HG03354 (cell line): ENCODE results near the gene GFI1.
"Not testable (repeated sequence)": the region's sequence is repeated elsewhere in the genome, so short reads cannot be mapped to it uniquely, and the experiment has no call there.

Source experiments
- ATAC-seq: cut with Tn5 transposase; IDR thresholded peaks from one replicate; pipeline ENCODE4 v1.9.1; 2021; ENCODE audit warnings: mild to moderate bottlenecking; ENCODE audit not compliant: unreplicated experiment, poor library complexity, severe bottlenecking

GFI1 gene

DNA sequence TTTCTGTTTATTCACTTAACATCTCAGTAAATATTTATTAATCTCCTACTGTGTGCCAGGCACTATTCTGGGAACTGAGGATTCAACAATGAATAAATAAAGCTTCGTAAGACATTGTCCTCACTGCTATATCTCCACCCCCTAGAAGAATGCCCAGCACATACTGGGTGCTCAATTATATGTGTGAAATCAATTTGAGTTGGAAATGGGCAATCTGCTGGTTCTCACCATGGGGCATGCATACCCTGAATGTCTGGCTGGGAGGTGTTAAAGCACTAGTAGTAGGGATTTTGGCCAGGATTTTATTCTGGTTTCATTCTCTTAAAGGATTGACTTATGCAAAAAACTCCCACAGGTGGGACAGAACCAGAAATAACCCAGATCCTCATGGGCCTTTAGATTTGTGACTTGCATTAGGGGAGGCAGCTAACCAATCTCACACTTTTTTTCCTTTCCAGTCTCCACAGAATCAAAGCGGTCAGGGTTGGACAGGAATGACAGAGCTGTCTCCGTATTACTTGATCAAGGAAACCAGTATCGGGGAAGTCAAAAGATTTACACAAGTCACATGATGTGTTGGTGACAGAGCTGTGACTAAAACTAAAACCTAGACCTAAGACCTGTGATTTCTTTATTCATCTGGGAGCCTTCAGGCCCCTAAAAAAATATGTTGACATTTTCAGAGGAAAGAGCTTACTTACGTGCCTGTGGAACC is 12.8 kb downstream of the GFI1 start:
- ATAC-seq: peak; percentile 45

GRCh38 chr1:92470216-92470615 is 16.5 kb downstream of the GFI1 start:
- ATAC-seq: no peak

GRCh38 chr1:92466683-92467352 is 19.9 kb downstream of the GFI1 start:
- ATAC-seq: no peak

GRCh38 chr1:92465256-92465647 is 21.5 kb downstream of the GFI1 start:
- no peak for ATAC-seq

DNA sequence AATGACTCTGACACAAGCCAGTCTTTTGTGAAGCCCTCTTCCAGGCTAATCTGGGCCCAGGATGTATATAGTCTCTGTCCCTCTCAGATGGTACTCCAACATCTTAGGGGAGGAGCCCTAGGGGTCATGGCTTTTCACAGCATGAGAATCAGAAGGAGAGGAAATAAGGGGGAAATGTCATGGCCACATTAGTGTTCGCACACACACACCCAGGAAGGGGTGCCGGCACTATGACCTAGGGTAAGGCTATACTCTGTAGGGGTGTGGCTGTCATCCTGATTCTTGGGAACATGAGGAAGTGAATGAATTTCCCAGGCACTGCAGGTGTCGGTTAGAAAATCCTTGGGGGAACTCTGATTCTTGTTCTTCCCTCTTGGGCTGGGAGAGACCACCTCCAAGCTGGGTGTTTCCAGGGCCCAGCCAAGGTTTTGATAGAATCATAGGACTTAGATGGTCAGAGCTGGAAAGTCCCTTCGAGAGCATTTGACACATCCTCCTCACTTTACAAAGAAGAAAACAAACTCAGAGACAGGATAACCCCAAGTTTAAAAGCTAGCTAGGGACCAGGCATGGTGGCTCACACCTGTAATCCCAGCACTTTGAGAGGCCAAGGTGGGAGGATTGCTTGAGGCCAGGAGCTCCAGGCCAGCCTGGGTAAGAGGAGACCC is 22.0 kb downstream of the GFI1 start:
- no peak for ATAC-seq

GRCh38 chr1:92461364-92462097 is 25.2 kb downstream of the GFI1 start:
- peak; percentile 70 for ATAC-seq

DNA sequence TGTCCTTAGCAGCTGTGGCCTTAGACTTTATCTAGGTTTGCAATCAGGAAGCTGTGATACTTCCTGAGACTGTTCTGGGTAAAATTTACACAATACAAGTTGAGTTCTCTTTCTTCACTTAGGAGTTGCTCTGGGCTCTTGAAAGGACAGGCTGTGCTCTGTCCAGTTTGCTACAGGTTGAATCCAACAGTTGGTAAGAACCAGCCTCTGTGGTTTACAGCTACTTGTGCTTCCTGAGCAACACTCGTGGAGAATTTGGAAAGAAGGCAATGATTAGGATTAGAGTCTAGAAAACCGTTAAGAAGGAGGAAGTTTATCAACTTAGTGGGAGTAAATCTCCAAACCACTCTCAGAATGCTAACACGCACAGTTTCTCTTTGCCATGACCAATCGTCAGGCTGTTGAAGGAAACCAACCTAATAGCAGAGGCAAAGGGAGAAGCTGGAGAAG is 26.8 kb downstream of the GFI1 start:
- no peak for ATAC-seq

DNA sequence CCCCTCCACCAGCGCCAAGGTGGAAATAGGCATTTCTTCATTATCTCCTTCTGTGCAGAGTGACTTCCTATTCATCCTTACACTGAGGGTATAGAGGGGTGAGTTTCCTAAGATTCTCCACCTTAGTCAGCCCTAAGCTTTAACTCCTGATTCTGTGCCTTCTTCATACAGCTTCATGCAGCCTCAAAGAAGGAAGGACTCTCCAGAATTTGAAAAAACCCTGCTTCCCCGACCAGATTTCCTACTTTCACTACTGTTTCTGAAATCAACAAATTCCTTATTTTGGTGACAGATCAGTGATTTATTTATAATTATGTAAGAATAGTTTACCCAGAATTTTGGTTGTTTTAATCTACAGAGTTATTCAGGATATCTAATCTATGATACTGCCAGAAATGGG is 28.6 kb downstream of the GFI1 start:
- no peak for ATAC-seq

GRCh38 chr1:92447976-92448375 is 38.7 kb downstream of the GFI1 start:
- no peak for ATAC-seq

DNA sequence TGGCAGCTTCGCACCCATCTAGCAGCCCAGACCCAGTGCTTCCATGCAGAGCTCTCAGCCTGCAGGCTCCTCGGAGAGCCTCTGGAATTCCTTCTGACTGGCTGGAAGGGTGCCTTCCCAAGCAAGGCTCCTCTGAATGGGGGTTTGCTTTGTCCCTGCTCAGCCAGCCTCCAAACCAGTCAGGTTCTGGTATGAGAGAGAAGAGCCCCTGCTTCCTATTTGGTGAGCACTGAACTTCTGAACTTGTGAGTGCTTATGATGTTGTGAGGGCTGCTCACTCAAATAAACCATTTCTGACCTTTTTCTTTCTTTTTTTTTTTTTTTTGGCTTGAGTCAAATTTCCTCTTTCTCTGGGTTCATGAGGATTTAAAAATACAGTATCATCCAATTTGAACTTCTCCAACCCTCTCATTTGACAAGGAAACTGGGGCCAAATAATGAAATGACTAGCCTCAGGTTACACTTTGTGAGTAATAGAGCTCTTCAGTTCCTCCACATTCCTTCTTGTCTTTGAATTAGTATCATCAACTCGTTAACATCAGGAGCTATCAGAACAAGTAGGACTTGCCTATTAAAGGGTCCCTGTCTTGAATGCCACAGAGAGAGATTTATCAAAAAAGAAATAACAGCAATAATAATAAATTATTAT is 39.6 kb downstream of the GFI1 start:
- no peak for ATAC-seq

- no peak for ATAC-seq
These were observed 40.2 kb downstream of the GFI1 start for GRCh38 chr1:92446546-92446945.

DNA sequence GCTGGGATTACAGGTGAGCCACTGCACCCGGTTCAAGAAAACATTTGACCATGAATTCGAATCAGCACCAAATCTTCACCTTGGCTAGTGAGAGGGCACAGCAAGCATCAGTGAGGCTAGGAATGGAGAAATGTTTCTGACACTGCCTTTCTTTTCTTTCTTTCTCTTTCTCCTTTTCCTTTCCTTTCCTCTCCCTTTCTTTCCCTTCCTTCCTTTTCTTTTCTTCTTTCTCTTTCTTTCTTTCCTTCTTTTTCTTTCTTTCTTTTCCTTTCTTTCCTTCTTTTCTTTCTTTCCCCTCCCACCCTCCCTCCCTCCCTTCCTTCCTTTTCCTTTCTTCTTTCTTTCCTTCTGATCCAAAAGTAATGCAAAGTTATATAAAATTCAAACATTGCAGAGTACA is 40.9 kb downstream of the GFI1 start:
- no peak for ATAC-seq

DNA sequence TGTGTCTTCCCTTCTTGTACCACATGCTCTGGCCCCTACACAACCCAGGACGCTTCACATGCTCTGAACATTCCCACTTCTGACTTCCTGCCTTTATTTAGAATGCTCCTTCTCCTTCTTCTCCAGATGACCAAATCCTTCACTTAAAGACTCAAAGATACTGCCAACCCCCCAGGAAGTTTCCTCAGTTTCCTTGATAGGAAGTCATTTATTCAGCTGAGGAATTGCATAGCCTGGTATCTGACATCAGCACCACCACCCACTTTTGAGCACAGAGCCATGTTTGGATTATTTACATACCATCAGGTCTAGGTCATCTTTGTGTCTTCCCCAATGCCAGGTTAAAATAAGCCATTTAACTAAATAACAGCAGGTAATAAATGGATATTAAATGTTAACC is 42.4 kb downstream of the GFI1 start:
- no peak for ATAC-seq

GRCh38 chr1:92443893-92444292 is 42.8 kb downstream of the GFI1 start:
- no peak for ATAC-seq

DNA sequence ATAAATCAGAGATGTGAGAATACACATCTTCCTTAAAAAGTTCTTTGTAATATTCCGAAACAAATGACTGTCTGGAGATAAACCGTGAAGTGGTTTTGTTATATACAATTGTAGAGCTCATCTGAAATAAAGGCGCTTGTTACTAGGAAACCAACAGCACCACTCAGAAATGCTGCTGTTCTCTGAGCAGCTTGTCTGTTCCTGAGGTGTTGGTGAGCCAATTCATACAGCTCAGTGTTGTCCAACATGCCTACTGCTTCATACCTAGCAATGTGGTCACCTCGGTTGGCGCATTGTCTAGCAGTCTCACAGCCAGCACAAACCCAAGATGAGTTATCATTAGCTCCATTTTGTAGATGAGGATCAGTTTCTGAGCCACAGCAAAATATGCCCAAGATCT is 44.4 kb downstream of the GFI1 start:
- ATAC-seq: no peak

DNA sequence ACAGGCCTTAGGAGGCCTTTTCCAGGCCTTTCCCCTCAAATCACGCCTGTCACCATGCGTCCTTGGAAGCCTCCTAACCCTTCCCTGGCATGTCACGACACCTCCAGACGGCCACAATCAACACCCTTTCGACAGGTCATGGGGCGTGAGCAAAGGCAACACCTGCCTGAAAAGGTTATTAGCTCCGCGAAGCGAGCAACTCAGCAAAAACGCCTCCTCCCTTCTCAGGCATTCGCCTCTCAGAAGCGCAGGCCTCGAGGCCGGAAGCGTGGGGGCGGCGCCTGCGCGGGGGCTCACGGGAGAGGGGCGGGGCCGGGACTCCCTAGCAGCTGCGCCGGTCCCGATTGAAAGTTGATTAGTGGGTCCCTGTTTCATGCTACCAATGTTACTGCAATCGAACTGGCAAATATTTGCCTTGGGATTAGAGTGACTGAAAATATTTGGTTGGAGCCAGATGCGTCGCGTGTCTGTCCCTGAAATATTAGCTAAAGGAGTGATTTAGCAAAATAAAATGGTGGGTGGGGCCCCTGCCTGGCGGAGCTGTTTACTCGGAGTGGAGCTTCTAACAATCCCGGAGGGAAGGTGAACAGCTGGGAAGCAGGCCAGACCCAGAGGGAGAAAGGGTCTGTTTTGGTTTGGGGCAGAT is 44.9 kb downstream of the GFI1 start:
- ATAC-seq: no peak

DNA sequence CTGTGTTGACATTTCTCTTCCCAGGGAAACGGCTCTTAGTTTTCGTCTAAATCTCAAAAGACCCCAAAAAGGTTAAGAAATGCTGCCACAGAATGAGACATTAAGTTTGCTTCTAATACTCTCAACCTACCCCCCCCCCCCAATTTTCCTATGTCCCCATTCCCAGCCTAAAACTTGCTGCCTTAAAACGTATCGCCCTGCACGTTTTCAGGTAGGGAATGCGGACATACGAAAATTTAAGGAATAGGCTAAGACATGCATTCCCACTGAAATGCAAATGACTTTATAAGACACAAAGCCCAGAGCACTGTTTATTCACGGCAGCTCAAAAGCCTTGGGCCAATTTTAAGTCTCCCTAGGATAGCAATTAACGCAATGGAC is 45.4 kb downstream of the GFI1 start:
- ATAC-seq: no peak

GRCh38 chr1:92439291-92439690 is 47.4 kb downstream of the GFI1 start:
- no peak for ATAC-seq

GRCh38 chr1:92434572-92434971 is 52.2 kb downstream of the GFI1 start:
- ATAC-seq: not testable (repeated sequence)
